Kidney epithelial cell (primary cell): ENCODE results near the gene FEV. TPM values are rescaled to one million over a fixed set of nuclear protein-coding genes. Genes with fewer than 3 reads are reported as not detected.

Experiments
- DNase-seq: peaks from one replicate; pipeline ENCODE4 v3.0.0-alpha.2; 2010; ENCODE audit warnings: low read depth
- H3K27me3 ChIP-seq: 2 replicates; pipeline ENCODE4 v1.6.0; 2011; ENCODE audit warnings: low read length; ENCODE audit not compliant: control insufficient read depth, insufficient read depth
- H3K36me3 ChIP-seq: 2 replicates; pipeline ENCODE4 v1.5.1; 2011; ENCODE audit warnings: low read length; ENCODE audit not compliant: control insufficient read depth, insufficient read depth
- H3K4me3 ChIP-seq: 2 replicates; pipeline ENCODE4 v1.5.1; 2011; ENCODE audit warnings: low read depth, mild to moderate bottlenecking, control low read depth, low read length
- total RNA-seq: library from RNA; depleted of rRNA; stranded (reverse); fragments of >200 nt; gene quantifications from 2 replicates; pipeline ENCODE4 v1.2.3, GENCODE V29; 2015
- TF ChIP-seq, protein P1 (sequence below): IDR thresholded peaks from 2 replicates; pipeline ENCODE4 v1.5.1; 2011; ENCODE audit warnings: mild to moderate bottlenecking, moderate library complexity, low read length, control low read depth, inconsistent platforms; ENCODE audit not compliant: insufficient read depth, poor library complexity, severe bottlenecking

Gene FEV
- total RNA-seq, 1 donor from 2014 or later = not detected

- Histone ChIP-seq H3K27me3 (peaks cover 90% of the 10 kb centered on the region), H3K36me3 (no peaks in the 10 kb centered on the region), H3K4me3 (no peak overlapping the region)
- DNase-seq = no peak
- TF ChIP-seq, protein P1, sequence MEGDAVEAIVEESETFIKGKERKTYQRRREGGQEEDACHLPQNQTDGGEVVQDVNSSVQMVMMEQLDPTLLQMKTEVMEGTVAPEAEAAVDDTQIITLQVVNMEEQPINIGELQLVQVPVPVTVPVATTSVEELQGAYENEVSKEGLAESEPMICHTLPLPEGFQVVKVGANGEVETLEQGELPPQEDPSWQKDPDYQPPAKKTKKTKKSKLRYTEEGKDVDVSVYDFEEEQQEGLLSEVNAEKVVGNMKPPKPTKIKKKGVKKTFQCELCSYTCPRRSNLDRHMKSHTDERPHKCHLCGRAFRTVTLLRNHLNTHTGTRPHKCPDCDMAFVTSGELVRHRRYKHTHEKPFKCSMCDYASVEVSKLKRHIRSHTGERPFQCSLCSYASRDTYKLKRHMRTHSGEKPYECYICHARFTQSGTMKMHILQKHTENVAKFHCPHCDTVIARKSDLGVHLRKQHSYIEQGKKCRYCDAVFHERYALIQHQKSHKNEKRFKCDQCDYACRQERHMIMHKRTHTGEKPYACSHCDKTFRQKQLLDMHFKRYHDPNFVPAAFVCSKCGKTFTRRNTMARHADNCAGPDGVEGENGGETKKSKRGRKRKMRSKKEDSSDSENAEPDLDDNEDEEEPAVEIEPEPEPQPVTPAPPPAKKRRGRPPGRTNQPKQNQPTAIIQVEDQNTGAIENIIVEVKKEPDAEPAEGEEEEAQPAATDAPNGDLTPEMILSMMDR = no peak
Observed at GRCh38 chr2:218985325-218986091, 524 bp upstream of the FEV start.

DNA sequence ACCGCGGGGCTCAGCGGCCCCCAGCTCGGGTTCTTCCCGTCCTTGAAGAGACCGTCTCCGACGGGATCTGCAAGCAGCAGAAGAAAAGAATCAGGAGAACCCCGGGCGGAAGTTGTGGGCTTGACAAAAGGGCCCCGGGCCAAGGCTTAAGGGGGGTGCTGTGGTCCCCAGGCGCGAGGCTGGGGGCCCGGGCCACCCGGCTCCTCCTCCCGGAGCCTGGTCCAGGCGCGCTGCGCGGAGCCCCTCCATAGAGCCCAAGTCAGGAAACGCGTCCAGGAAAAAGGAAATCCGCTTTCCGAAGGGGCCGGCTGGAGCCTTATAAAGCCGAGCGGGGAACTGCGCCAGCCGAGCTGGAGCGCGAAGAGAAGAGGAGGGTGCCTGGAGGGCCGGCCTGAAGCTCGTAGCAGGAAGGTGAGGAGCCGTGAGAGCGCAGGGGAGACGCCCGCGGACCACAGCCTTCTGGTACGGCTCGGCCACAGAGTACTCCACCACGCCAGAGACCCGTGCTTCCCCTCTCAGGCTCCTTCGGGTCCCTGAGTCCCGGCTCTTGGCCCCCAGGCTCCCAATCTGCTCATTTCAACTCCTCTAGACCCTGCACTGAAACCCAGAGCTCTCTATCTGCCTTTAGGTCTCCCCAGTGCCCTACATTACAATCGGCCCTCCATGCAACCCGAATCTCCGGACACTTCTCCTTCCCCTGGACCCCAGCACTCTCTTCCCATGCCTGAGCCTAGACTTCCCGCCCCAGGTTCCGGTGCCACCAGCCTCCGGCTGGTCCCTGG, 554 bp downstream of the FEV start:
- no peak for DNase-seq
- TF ChIP-seq, protein P1 = no peak
- no peaks in the 10 kb centered on the region for H3K36me3 ChIP-seq
- H3K27me3 ChIP-seq = peaks cover 87% of the 10 kb centered on the region
- no peak overlapping the region for H3K4me3 ChIP-seq

DNA sequence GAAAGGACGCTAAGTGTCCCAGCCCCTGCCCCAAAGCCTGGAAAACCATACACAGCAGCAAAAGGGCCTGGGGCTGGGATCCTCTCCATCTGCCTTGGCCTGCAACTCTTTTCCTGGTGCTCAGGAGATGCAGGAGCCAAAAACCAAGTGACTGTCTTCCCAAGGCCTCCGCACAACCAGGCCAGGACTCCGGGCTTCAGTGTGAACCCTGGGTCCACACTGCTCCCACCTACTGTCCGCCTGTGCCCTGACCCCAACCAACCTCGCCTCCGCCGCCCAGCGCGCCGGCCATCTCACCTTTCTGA, 1.1 kb downstream of the FEV start:
- Histone ChIP-seq H3K27me3 (peaks cover 82% of the 10 kb centered on the region), H3K36me3 (no peaks in the 10 kb centered on the region), H3K4me3 (no peak overlapping the region)
- TF ChIP-seq, protein P1 = no peak
- DNase-seq = no peak

DNA sequence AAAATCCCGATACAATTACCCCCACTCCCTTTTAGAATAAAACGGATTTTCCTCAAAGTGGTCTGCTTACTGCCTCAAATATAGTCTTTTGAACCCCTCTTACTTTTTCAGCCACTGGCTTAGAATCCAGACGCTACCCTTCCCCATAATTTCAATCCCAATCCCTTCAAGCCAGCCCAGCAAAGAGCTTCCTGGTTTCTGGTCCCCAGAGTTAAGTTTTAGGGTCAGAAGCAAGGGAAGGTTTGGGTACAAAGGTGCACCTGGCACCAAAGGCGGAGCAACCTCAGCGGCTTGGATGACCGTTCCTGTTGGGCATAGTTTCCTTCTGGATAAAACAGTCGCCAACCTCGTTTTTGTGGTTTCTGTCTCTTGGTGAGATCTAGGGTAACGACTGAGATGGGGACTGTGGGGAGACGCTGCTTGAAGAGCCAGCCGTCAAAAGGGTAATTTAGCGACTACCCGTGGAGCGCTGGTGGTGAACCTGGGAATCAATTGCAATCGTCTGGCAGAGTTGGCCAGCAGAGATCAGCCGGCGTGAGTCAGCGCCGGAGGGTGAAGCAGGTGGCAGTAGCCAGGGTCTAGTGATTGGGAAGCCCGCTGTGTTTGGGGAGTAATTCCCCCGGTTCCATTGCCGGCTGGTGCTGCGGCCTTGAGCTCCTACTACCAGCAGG, 1.6 kb downstream of the FEV start:
- peaks cover 78% of the 10 kb centered on the region for H3K27me3 ChIP-seq
- DNase-seq = no peak

GRCh38 chr2:218982586-218983262, 2.3 kb downstream of the FEV start:
- no peak overlapping the region for H3K4me3 ChIP-seq
- no peak for DNase-seq
- no peaks in the 10 kb centered on the region for H3K36me3 ChIP-seq
- TF ChIP-seq, protein P1 = no peak
- peaks cover 78% of the 10 kb centered on the region for H3K27me3 ChIP-seq

More for the DNA sequence above, 1.6 kb downstream of the FEV start:
- TF ChIP-seq, protein P1 = no peak
- Histone ChIP-seq H3K4me3 (no peak overlapping the region), H3K36me3 (no peaks in the 10 kb centered on the region)
